ENCODE measurements around the gene REC114.

- TF ChIP-seq POLR2AphosphoS5 (IDR thresholded peaks at IDR 0.05; ENCODE audit: low read depth, low read length): no peak
- TF ChIP-seq TAF1 (IDR thresholded peaks at IDR 0.05; ENCODE audit: borderline replicate concordance, insufficient read depth, low read length): no peak
- TF ChIP-seq SIN3A (IDR thresholded peaks at IDR 0.05; ENCODE audit: borderline replicate concordance, insufficient read depth, low read length): no peak
- no peak for TF ChIP-seq REST (IDR thresholded peaks at IDR 0.05; ENCODE audit: insufficient read depth in 1 of 2, low read depth in 2 of 2, low read length in 2 of 2)
Measured at GRCh38 chr15:73608475-73608874, 165.5 kb downstream of the REC114 start.

All from PFSK-1 (cell line).